Activated CD8-positive, alpha-beta memory T cell treated with anti-CD3 and anti-CD28 coated beads for 4 hours (primary cell): ENCODE measurements around the gene ODF4.
"Not testable (repeated sequence)": the region's sequence is repeated elsewhere in the genome, so short reads cannot be mapped to it uniquely, and the experiment has no call there.

Experiments
- DNase-seq, 2 donors: peaks; one replicate each; pipeline ENCODE4 v3.0.0-alpha.2; 2020; ENCODE audit warnings: low read depth in 2 of 2

ODF4 gene

GRCh38 chr17:8326511-8327302 is 12.9 kb upstream of the ODF4 start:
- DNase-seq: no peak

DNA sequence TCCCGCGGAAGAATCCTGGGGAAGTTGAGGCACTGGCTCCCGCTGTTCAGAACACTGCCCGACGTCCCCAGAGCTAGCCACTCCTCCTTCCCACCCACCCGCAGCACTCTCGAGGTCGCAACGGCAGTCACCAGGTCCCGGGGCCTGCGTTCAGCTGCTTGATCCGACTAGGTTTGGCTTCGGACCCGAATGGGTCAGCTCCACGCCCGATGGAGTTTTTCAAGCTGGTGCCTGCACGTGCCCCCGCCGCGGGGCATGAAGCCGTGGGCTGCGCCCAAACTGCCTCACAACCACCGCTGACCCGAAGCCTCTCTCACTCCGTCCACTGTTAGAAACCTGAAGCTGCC is 12.4 kb upstream of the ODF4 start:
- DNase-seq: no peak

GRCh38 chr17:8332128-8332527 is 7.5 kb upstream of the ODF4 start:
- no peak for DNase-seq

DNA sequence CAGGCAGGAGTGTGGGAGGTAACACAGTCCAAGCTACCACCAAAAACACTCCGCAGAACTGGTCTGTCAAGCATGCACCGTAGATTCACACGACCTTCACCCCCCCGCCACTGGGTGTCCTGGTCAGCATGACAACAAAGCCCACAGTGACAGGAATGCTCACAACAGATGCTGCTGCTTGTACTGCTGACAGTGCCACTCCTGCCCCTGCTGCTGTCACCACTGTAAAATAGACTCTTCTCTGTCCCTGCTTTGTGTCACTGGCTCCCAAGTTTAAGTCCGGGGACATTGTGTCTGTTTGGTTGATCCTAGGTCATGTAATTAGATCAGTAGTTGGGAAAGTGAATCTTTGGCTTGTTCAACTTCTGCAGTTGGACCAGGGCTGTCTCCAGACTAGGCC is 7.0 kb upstream of the ODF4 start:
- DNase-seq: no peak

DNA sequence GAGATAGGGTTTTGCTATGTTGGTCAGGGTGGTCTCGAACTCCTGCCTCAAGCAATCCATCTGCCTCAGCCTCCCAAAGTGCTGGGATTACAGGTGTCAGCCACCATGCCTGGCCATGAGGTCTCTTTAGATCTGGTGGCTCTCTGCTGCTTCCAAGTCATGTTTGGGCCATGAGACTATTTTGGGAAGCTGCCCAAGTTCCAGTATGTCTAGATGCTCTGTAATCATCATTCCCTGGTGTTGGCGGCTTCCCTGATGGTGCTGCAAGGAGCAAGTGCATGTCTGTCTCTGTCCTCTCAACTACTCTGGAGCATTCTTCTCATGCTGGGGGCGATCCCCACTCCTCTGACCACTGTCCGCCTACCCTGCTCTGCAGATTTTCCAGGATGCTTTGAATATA is 6.4 kb upstream of the ODF4 start:
- DNase-seq: no peak

DNA sequence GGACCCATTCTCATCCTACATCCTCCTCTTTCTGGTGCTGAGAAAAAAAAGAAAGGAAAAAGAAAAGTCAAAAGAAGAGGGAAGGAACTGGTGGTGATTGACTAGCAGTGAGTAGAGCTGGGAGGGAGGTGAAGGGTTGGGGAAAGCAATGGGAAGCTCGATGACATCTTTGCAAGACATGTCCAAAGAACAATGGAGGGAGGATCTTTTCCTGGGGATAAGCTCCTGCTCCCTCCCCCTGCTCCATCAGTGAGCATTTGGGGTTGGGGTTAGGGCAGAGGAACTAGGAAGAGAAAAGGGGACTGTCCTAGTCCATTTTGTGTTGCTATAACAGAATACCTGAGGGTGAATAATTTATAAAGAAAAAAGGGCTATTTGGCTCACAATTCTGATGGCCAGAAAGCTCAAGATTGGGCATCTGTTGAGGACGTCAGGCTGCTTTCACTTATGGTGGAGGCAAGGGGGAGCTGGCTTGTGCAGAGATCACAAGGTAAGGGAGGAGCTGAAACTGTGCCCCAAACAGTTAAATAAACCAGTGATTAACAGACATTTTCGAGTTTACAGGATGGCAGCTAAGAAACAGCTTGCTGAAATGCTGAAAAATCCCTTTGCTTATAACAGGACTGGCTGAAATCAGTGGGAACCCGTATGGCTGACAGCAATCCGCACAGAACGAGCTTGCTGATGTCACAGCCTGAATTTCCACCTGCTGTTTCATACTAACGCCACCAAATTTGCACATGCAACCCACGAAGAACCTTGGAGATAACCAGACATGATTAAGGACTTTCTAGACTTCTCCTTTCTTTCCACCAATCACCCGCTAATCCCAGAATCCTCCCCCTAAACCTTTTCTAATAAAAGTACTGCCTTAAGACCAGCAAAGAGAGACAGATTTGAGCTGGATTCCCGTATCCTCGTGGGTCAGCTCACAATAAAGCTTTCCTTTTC is 1.6 kb upstream of the ODF4 start:
- no peak for DNase-seq

DNA sequence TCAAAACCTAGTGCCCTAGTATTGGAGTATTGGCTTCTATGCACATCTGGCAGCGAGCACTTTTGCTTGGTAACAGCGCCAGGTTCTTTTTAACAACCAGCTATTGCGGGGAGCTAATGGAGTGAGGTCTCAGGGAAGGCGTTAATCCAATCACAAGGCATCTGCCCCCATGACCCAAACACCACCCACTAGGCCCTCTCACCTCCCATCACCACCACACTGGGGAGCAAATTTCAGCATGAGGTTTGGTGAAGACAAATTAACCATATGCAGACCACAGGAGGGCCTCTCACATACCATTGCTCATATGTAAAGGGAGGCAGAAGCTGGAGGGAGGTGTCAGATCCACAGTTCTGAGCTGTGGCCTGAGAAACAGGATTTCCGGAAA is 893 bp upstream of the ODF4 start:
- no peak for DNase-seq

DNA sequence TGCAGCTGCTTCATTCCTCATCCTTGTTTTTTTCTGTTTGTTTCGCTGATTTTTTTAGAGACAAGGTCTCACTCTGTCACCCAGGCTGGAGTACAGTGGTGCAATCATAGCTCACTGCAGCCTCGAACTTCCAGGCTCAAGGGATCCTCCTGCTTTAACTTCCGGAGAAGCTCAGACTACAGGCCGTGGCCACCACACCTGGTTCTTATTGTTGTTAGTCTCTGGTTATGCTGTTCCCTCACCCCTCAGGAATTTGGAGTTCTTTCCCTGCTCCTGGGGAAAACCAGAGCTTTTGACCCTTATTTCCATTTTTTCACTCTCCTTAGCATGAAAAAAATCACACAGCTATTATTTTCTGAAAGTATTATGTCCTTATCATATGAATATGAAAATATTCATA is 1.8 kb downstream of the ODF4 start:
- no peak for DNase-seq

- no peak for DNase-seq
These were observed 5.5 kb downstream of the ODF4 start for GRCh38 chr17:8345052-8345690.

DNA sequence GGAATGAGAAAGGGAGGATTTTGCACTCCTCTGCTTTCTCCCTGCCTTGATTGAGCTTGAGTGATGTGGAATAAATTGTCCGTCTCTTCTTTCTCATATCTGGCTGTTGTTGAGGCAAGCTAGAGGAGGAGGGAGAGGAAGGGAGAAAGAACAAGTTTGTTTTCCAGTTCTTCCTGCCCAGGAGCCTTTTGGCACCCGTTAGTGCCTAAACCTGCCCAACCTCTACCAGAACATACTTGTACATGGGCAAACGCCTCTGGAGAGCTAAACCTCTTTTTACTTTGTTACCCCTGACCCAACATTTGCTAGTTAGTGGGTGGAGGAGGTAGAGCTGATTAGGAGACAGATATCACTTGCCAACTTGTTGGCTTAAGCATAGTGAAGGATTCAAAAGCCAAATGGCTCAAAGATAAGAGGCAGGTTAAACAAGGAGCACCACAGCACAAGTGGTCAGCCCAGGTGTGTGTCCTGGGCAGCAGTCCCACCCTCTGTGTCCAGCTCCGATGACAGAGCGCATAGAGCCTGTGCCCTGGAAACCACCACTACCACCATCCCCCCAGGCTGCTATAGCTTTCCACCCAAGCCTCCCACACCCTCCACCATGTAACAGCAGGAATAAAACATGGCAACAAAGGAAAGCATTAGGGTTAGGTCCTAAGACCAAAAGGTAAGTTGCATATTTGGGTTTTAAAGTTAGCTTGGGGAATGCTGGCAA is 6.5 kb downstream of the ODF4 start:
- no peak for DNase-seq

- not testable (repeated sequence) for DNase-seq
These were observed 7.4 kb downstream of the ODF4 start for GRCh38 chr17:8347001-8347400.

DNA sequence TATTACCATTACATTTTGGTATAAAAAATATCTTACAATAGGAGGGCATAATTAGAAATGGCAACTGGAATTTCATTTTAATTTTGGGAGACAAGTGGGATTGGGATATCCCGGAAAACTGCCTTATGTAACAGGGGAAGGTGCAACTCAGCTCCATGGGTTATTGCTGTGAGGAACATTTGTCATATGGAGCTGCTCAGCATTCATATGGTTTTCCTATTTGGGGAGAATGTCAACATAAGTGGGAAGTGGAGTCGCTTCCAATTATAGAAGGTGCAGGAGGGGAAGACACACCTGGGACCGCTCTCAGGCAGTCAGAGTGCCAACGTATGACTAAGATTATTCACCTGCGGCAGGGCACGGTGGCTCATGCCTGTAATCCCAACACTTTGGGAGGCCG is 10.7 kb downstream of the ODF4 start:
- no peak for DNase-seq

DNA sequence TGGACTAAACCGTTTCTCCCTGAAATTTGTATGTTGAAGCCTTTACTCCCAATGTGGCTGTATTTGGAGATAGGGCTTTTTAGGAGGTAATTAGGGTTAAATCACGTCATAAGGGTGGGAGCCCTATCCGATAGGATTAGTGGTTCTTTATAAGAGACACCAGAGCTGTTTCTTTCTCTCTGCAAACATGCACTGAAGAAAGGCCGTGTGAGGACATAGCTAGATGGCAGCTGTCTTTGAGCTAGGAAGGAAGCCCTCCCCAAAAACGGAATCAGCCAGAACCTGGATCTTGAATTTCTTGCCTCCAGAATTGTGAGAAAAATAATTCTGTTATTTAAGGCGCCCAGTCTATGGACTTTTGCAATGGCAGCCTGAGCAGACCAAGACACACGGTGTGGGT is 14.1 kb downstream of the ODF4 start:
- no peak for DNase-seq

DNA sequence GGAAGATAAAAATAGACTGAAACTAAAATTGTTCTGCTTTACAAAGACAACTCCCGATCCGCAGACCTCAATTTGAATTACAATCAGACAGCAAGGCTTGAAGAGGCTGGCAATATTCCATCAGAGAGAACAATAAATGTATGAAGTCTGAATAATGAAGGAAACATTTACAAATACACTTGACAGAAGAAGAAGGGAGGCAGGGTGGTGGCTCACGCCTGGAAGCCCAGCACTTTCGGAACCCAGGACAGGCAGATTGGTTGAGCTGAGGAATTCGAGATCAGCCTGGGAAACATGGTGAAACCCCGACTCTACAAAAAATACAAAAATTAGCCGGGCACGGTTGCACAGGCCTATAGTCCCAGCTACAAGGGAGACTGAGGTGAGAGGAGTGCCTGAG is 14.6 kb downstream of the ODF4 start:
- DNase-seq: no peak

GRCh38 chr17:8357910-8358309 is 18.3 kb downstream of the ODF4 start:
- DNase-seq: no peak

DNA sequence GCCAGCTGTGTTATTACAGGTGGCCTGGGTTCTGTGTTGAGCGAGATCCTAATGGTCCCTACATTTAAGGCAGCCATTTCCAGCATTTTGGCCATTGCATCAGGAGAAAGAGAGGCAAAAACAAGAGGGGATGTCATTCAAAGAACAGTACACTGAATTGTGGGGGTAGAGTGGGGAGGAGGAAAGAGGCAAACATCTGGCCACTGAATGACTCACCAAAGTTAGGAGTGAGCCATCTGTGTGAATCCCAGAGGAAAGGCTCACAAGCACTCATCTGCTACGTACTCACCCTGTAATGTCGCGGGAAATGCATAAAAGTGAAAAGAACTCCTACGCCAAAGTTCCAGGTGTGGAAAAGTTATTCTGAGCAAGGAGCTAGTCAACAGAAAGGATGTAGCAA is 20.1 kb downstream of the ODF4 start:
- no peak for DNase-seq

- no peak for DNase-seq
These were observed 20.6 kb downstream of the ODF4 start for GRCh38 chr17:8360260-8360659.

DNA sequence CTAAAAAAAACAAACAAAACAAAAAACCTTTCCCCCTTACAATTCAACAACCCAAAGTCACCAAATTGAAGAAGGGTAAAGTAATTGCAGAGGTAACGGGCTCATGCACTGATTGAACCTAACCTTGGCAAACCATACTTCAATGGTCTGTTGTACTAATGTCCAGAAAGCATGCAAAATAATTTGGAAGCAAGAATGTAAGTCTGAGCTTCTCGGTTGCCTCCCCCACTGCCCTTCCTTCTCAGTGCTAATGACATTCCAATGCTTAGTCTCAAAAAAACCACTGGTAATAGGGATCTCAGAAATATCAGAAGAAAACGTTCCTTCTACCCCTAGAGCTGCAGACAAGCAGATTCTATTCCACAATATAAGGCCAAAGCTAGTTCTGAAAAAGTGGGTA is 21.1 kb downstream of the ODF4 start:
- no peak for DNase-seq

- DNase-seq: no peak
These were observed 23.2 kb downstream of the ODF4 start for GRCh38 chr17:8362651-8363332.

GRCh38 chr17:8365143-8365542 is 25.5 kb downstream of the ODF4 start:
- no peak for DNase-seq

DNA sequence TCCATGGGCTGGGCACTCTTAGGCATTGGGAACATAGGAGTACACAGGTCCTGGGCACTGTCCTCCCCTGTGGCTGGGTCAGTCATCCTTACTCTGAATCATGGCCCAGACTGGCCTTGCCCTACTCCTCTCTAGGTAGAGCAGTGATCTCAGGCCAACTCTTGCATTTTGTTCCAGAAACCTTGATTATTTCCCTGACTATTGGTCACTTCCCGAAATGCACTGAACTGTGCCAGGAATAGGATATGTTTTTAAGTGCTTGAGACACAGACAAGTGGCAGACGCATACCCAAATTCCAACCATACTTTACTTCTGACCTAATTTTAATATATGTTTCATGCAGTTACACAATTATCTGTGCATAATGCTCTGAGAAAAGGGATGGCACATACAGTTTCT is 26.6 kb downstream of the ODF4 start:
- no peak for DNase-seq
